Measurements from ENCODE around the gene ROBO1.

Gene ROBO1

GRCh38 chr3:78832785-78833204, 935.0 kb downstream of the ROBO1 start:
- no peak for DNase-seq (ENCODE audit: low spot score)

GRCh38 chr3:78831446-78831972, 936.3 kb downstream of the ROBO1 start:
- no peak for DNase-seq (ENCODE audit: low spot score)

- DNase-seq (ENCODE audit: low spot score): no peak
Observed at GRCh38 chr3:78830470-78830869, 937.3 kb downstream of the ROBO1 start.

- no peak for DNase-seq (ENCODE audit: low spot score)
Observed at GRCh38 chr3:78827618-78828017, 940.2 kb downstream of the ROBO1 start.

- no peak for DNase-seq (ENCODE audit: low spot score)
Observed at GRCh38 chr3:78825858-78826215, 942.0 kb downstream of the ROBO1 start.

- DNase-seq (ENCODE audit: low spot score): no peak
Observed at GRCh38 chr3:78825118-78825857, 942.5 kb downstream of the ROBO1 start.

GRCh38 chr3:78823859-78824258, 943.9 kb downstream of the ROBO1 start:
- DNase-seq (ENCODE audit: low spot score): no peak

GRCh38 chr3:78823434-78823833, 944.4 kb downstream of the ROBO1 start:
- no peak for DNase-seq (ENCODE audit: low spot score)

GRCh38 chr3:78822726-78823125, 945.1 kb downstream of the ROBO1 start:
- no peak for DNase-seq (ENCODE audit: low spot score)

- no peak for DNase-seq (ENCODE audit: low spot score)
Observed at GRCh38 chr3:78820542-78820941, 947.3 kb downstream of the ROBO1 start.

- DNase-seq (ENCODE audit: low spot score): no peak
Observed at GRCh38 chr3:78818161-78818985, 949.4 kb downstream of the ROBO1 start.

GRCh38 chr3:78814893-78815562, 952.8 kb downstream of the ROBO1 start:
- no peak for DNase-seq (ENCODE audit: low spot score)

- DNase-seq (ENCODE audit: low spot score): no peak
Observed at GRCh38 chr3:78812166-78812565, 955.6 kb downstream of the ROBO1 start.

- DNase-seq (ENCODE audit: low spot score): no peak
Observed at GRCh38 chr3:78809966-78810365, 957.8 kb downstream of the ROBO1 start.

GRCh38 chr3:78804251-78805037, 963.4 kb downstream of the ROBO1 start:
- no peak for DNase-seq (ENCODE audit: low spot score)

GRCh38 chr3:78802562-78802930, 965.3 kb downstream of the ROBO1 start:
- DNase-seq (ENCODE audit: low spot score): no peak

GRCh38 chr3:78801926-78802561, 965.8 kb downstream of the ROBO1 start:
- no peak for DNase-seq (ENCODE audit: low spot score)

GRCh38 chr3:78799681-78800080, 968.1 kb downstream of the ROBO1 start:
- no peak for DNase-seq (ENCODE audit: low spot score)

GRCh38 chr3:78798266-78798832, 969.4 kb downstream of the ROBO1 start:
- no peak for DNase-seq (ENCODE audit: low spot score)

GRCh38 chr3:78794431-78794830, 973.4 kb downstream of the ROBO1 start:
- no peak for DNase-seq (ENCODE audit: low spot score)

- no peak for DNase-seq (ENCODE audit: low spot score)
Observed at GRCh38 chr3:78792733-78793132, 975.1 kb downstream of the ROBO1 start.

All from hepatic stellate cell (primary cell).